Neural crest cell (in vitro differentiated cells): ENCODE results near the gene FREY1. TPM values are rescaled to one million over a fixed set of nuclear protein-coding genes. Genes with fewer than 3 reads are reported as not detected.

Experiments used
- DNase-seq: peaks from one replicate; pipeline ENCODE4 v3.0.0; 2021; ENCODE audit warnings: low read depth, mixed read lengths, low spot score
- H3K27ac Mint-ChIP-seq: one replicate; pipeline ENCODE4 v1.8.0; 2021; ENCODE audit warnings: mild to moderate bottlenecking, mixed read lengths; ENCODE audit not compliant: unreplicated experiment
- H3K27me3 Mint-ChIP-seq: 2 replicates; pipeline ENCODE4 v1.8.0; 2021; ENCODE audit warnings: low read depth, mild to moderate bottlenecking, mixed read lengths
- H3K36me3 Mint-ChIP-seq: 2 replicates; pipeline ENCODE4 v1.8.0; 2021; ENCODE audit warnings: low read depth, mild to moderate bottlenecking, mixed read lengths
- H3K4me1 Mint-ChIP-seq: 2 replicates; pipeline ENCODE4 v1.8.0; 2021; ENCODE audit warnings: mixed read lengths
- H3K4me3 Mint-ChIP-seq: one replicate; pipeline ENCODE4 v1.8.0; 2021; ENCODE audit warnings: mild to moderate bottlenecking, mixed read lengths
- H3K9me3 Mint-ChIP-seq: 2 replicates; pipeline ENCODE4 v1.8.0; 2021; ENCODE audit warnings: mixed read lengths
- CTCF ChIP-seq: fragments of 200-600 bp; sonication (generic); conservative IDR thresholded peaks from 2 replicates; pipeline ENCODE4 v1.5.0; 2021; ENCODE audit warnings: antibody characterized with exemption, mild to moderate bottlenecking
- total RNA-seq: library from RNA; stranded (reverse); gene quantifications from 2 replicates; pipeline ENCODE4 v1.2.1, GENCODE V29; 2021

Gene FREY1
- total RNA-seq, 1 donor from 2014 or later = 3.3 TPM

- H3K4me1 Mint-ChIP-seq = peaks cover 4% of the 10 kb centered on the region
Measured at GRCh38 chr11:45942381-45942780, 35.3 kb upstream of the FREY1 start.

GRCh38 chr11:45941285-45941684 is 34.2 kb upstream of the FREY1 start:
- TF ChIP-seq CTCF = no peak
- DNase-seq = no peak
- Mint-ChIP-seq H3K27me3 (no peaks in the 10 kb centered on the region), H3K27ac (no peak overlapping the region), H3K36me3 (peaks cover 6% of the 10 kb centered on the region), H3K9me3 (no peaks in the 10 kb centered on the region), H3K4me3 (no peak overlapping the region), H3K4me1 (no peaks in the 10 kb centered on the region)

More at GRCh38 chr11:45942381-45942780, 35.3 kb upstream of the FREY1 start:
- no peaks in the 10 kb centered on the region for H3K9me3 Mint-ChIP-seq
- no peak overlapping the region for H3K27ac Mint-ChIP-seq
- no peak overlapping the region for H3K4me3 Mint-ChIP-seq
- TF ChIP-seq CTCF = no peak
- peaks cover 6% of the 10 kb centered on the region for H3K36me3 Mint-ChIP-seq
- DNase-seq = no peak
- H3K27me3 Mint-ChIP-seq = no peaks in the 10 kb centered on the region

- Mint-ChIP-seq H3K27ac (no peak overlapping the region), H3K9me3 (no peaks in the 10 kb centered on the region), H3K27me3 (no peaks in the 10 kb centered on the region), H3K4me3 (no peak overlapping the region), H3K4me1 (no peaks in the 10 kb centered on the region), H3K36me3 (no peaks in the 10 kb centered on the region)
- TF ChIP-seq CTCF = no peak
- no peak for DNase-seq
Measured at GRCh38 chr11:45939836-45940235, 32.8 kb upstream of the FREY1 start.

DNA sequence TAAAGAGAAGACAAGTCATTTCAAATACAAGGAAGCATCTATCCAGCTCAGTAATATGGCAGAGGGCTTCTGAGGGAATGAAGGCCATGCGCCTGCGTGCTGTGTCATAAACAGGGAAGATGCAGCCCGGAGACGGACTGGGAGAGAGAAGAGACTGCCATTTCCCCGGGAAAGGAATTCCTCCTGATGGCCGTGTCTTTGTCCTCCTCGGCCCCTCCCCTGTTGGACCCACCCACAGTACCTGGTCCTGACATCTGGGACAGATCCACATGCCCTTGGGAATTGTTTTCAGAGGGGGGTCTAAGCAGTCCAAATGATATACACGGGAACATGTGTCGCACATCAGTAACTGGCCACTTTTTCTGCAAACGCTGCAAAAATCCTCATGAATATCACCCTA is 30.8 kb upstream of the FREY1 start:
- no peak overlapping the region for H3K4me3 Mint-ChIP-seq
- no peaks in the 10 kb centered on the region for H3K27me3 Mint-ChIP-seq
- H3K9me3 Mint-ChIP-seq = no peaks in the 10 kb centered on the region
- no peaks in the 10 kb centered on the region for H3K36me3 Mint-ChIP-seq
- no peak for DNase-seq
- H3K27ac Mint-ChIP-seq = no peak overlapping the region
- no peaks in the 10 kb centered on the region for H3K4me1 Mint-ChIP-seq
- TF ChIP-seq CTCF = no peak

GRCh38 chr11:45936511-45937054 is 29.5 kb upstream of the FREY1 start:
- Mint-ChIP-seq H3K4me3 (no peak overlapping the region), H3K27ac (no peak overlapping the region), H3K27me3 (no peaks in the 10 kb centered on the region), H3K4me1 (no peaks in the 10 kb centered on the region), H3K36me3 (no peaks in the 10 kb centered on the region), H3K9me3 (no peaks in the 10 kb centered on the region)
- DNase-seq = no peak
- no peak for TF ChIP-seq CTCF
